ENCODE results near the gene TTLL11.

TTLL11 gene

GRCh38 chr9:122109035-122109813 lies 16.1 kb upstream of the TTLL11 start:
- TF ChIP-seq CTCF (IDR thresholded peaks at IDR 0.05; ENCODE audit: low read depth, low read length, missing control alignments): no peak
- DNase-seq (ENCODE audit: low read depth): no peak

GRCh38 chr9:122107291-122107805 lies 14.2 kb upstream of the TTLL11 start:
- no peak for DNase-seq (ENCODE audit: low read depth)
- no peak overlapping the region for H3K4me3 ChIP-seq (ENCODE audit: low read depth, low read length)
- no peak for TF ChIP-seq CTCF (IDR thresholded peaks at IDR 0.05; ENCODE audit: low read depth, low read length, missing control alignments)

More at GRCh38 chr9:122109035-122109813, 16.1 kb upstream of the TTLL11 start:
- no peak overlapping the region for H3K4me3 ChIP-seq (ENCODE audit: low read depth, low read length)

GRCh38 chr9:122106576-122106975 lies 13.5 kb upstream of the TTLL11 start:
- TF ChIP-seq CTCF (IDR thresholded peaks at IDR 0.05; ENCODE audit: low read depth, low read length, missing control alignments): no peak
- no peak for DNase-seq (ENCODE audit: low read depth)
- H3K4me3 ChIP-seq (ENCODE audit: low read depth, low read length): no peak overlapping the region

- no peak overlapping the region for H3K4me3 ChIP-seq (ENCODE audit: low read depth, low read length)
- TF ChIP-seq CTCF (IDR thresholded peaks at IDR 0.05; ENCODE audit: low read depth, low read length, missing control alignments): no peak
These were observed 10.9 kb upstream of the TTLL11 start for GRCh38 chr9:122103985-122104384.

GRCh38 chr9:122102156-122102555 lies 9.0 kb upstream of the TTLL11 start:
- no peak for TF ChIP-seq CTCF (IDR thresholded peaks at IDR 0.05; ENCODE audit: low read depth, low read length, missing control alignments)
- DNase-seq (ENCODE audit: low read depth): no peak
- no peak overlapping the region for H3K4me3 ChIP-seq (ENCODE audit: low read depth, low read length)

More at GRCh38 chr9:122103985-122104384, 10.9 kb upstream of the TTLL11 start:
- no peak for DNase-seq (ENCODE audit: low read depth)

- no peak for DNase-seq (ENCODE audit: low read depth)
- no peak for TF ChIP-seq CTCF (IDR thresholded peaks at IDR 0.05; ENCODE audit: low read depth, low read length, missing control alignments)
- no peak overlapping the region for H3K4me3 ChIP-seq (ENCODE audit: low read depth, low read length)
These were observed 7.6 kb upstream of the TTLL11 start for GRCh38 chr9:122100756-122101155.

Data from GM12864 (cell line).